ENCODE measurements around the gene DNAH10.

Gene DNAH10

DNA sequence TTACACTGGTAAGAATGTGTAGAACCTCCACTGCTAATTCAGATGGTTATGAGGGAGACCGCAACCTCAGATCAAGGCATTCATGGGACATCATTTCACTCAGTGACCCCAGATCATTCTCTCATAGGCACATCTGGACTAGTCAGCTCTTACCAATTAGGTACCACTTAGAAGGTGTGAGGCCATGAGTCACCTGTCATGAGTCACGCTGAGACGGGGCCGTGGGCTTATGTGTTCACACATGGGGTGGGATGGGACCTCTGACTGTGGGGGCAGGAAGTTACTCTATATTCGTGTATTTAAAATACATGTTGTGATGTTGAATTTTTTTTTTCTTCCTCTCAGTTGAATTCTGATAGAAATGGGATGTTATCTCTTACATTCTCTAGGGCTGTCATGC lies 154.6 kb downstream of the DNAH10 start:
- TF ChIP-seq, protein P1, sequence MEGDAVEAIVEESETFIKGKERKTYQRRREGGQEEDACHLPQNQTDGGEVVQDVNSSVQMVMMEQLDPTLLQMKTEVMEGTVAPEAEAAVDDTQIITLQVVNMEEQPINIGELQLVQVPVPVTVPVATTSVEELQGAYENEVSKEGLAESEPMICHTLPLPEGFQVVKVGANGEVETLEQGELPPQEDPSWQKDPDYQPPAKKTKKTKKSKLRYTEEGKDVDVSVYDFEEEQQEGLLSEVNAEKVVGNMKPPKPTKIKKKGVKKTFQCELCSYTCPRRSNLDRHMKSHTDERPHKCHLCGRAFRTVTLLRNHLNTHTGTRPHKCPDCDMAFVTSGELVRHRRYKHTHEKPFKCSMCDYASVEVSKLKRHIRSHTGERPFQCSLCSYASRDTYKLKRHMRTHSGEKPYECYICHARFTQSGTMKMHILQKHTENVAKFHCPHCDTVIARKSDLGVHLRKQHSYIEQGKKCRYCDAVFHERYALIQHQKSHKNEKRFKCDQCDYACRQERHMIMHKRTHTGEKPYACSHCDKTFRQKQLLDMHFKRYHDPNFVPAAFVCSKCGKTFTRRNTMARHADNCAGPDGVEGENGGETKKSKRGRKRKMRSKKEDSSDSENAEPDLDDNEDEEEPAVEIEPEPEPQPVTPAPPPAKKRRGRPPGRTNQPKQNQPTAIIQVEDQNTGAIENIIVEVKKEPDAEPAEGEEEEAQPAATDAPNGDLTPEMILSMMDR (IDR thresholded peaks at IDR 0.05; ENCODE audit: low read depth, low read length, missing control alignments): no peak
- no peak overlapping the region for H3K4me3 ChIP-seq (ENCODE audit: low read depth, low read length)
- in situ Hi-C loops (cut with HindIII; ENCODE audit: low sequenced_read_pairs): no loop called here
- no peak for DNase-seq (ENCODE audit: low read depth)

DNA sequence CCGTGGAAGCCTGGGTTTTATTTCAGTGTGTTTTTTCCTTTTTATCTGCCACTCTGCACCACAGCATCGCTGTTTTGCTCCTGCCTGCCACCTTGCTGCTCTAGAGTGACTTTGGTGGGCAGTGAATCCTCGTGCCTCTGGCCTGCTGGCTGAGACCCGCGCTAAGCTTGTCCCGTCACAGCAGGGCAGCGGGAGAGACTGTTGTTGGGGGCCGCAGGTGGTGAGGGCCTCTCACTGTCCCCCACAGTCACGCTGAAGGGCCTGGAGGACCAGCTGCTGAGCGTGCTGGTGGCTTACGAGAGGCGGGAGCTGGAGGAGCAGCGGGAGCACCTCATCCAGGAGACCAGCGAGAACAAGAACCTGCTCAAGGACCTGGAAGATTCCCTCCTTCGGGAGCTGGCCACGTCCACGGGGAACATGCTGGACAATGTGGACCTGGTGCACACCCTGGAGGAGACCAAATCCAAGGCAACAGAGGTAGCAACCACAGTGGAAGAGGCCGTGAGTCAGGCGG lies 155.3 kb downstream of the DNAH10 start:
- in situ Hi-C loops (cut with HindIII; ENCODE audit: low sequenced_read_pairs): no loop called here
- no peak for DNase-seq (ENCODE audit: low read depth)
- no peak overlapping the region for H3K4me3 ChIP-seq (ENCODE audit: low read depth, low read length)
- TF ChIP-seq, protein P1 (IDR thresholded peaks at IDR 0.05; ENCODE audit: low read depth, low read length, missing control alignments): no peak

DNA sequence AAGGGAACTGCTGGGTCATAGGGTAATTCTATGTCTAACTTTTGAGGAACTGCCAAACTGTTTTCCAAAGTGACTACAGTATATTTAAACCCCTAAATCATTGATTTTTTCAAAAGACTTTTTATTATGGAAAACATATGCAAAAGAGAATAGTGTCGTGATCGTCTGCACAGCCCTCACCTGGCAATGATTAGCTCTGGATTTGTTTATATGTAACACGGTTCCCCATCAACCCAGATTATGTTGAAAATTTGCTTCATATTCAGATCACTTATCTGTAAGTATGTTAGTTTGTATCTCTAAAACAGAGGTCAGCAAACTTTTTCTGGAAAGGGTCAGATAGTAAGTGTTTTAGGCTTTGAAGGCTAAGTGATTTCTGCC lies 157.9 kb downstream of the DNAH10 start:
- DNase-seq (ENCODE audit: low read depth): no peak
- in situ Hi-C loops (cut with HindIII; ENCODE audit: low sequenced_read_pairs): no loop called here
- TF ChIP-seq, protein P1 (IDR thresholded peaks at IDR 0.05; ENCODE audit: low read depth, low read length, missing control alignments): no peak
- H3K4me3 ChIP-seq (ENCODE audit: low read depth, low read length): no peak overlapping the region

DNA sequence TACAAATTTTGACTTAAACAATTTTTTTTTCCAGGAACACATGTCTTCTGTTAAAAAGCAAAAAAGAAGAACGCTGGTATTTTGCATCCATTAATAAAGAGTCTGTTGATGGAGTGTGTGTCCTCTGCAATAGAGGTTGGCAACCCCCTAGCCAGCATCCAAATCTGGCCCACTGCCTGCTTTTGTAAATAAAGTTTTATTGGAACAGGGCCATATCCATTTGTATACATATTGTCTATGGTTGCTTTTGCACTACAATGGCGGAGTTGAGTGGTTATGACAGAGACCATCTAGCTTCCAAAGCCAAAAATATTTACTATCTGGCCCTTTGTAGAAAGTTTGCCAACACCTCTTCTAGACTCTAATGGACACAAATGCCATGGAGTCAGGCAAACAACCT lies 160.9 kb downstream of the DNAH10 start:
- no peak for DNase-seq (ENCODE audit: low read depth)
- in situ Hi-C loops (cut with HindIII; ENCODE audit: low sequenced_read_pairs): no loop called here
- TF ChIP-seq, protein P1 (IDR thresholded peaks at IDR 0.05; ENCODE audit: low read depth, low read length, missing control alignments): no peak

DNA sequence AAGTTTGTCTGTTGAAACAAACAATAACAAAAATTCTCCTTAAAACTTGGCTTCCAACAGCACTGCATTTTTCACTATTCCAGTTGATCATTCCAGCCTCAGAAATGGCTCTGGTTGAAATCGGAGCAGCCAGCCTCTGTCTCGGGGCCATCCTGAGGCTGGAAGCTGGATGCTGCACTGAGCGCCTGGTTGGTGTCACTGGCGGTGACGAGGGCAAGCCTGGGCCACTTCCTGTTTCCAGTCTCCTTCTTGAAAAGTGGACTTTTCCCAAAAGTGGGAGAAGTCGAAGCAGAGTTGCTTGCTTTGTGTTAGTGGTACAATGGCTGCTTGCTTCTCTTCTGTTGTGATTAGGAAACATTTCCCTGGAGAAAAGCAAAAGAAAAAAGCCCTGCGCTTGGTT lies 161.8 kb downstream of the DNAH10 start:
- TF ChIP-seq, protein P1 (IDR thresholded peaks at IDR 0.05; ENCODE audit: low read depth, low read length, missing control alignments): no peak
- H3K4me3 ChIP-seq (ENCODE audit: low read depth, low read length): no peak overlapping the region
- in situ Hi-C loops (cut with HindIII; ENCODE audit: low sequenced_read_pairs): no loop called here
- no peak for DNase-seq (ENCODE audit: low read depth)

More for the DNA sequence above, 160.9 kb downstream of the DNAH10 start:
- H3K4me3 ChIP-seq (ENCODE audit: low read depth, low read length): no peak overlapping the region

DNA sequence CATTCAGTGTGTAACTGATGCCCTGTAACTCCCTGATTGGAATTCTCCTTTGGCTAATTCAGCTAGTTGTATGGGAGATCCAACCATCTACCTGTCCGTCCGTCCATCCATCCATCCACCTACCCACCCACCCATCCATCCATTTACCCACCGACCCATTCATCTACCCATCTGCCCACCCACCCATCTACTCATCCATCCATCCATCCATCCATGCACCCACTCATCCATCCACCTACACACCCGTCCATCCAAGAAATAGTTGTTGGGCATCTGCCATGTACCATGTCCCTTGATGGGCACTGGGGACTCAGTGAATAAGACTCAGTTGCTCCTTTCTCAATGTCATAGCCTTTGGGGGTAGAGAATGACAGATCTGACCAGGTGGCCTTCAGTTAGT lies 162.4 kb downstream of the DNAH10 start:
- in situ Hi-C loops (cut with HindIII; ENCODE audit: low sequenced_read_pairs): no loop called here
- DNase-seq (ENCODE audit: low read depth): no peak
- TF ChIP-seq, protein P1 (IDR thresholded peaks at IDR 0.05; ENCODE audit: low read depth, low read length, missing control alignments): no peak
- H3K4me3 ChIP-seq (ENCODE audit: low read depth, low read length): no peak overlapping the region
